Erythroblast (primary cell): Measurements from ENCODE around the gene ATP8B3.

Experiments
- GATA1 ChIP-seq: IDR thresholded peaks from 2 replicates; pipeline ENCODE4 v1.6.1; 2011; ENCODE audit warnings: low read depth, mild to moderate bottlenecking, control low read depth, low read length, moderate library complexity
- POLR2A ChIP-seq: IDR thresholded peaks from 2 replicates; pipeline ENCODE4 v1.6.1; 2011; ENCODE audit warnings: mild to moderate bottlenecking, low read length

- TF ChIP-seq POLR2A (no peak), GATA1 (no peak)
These were observed 4.2 kb downstream of the ATP8B3 start for GRCh38 chr19:1807695-1808394.
